GM19467 (cell line): ENCODE results near the gene PRIM2.
A peak's percentile ranks its signal among the peaks of the same experiment; 100 is the strongest.
"Not testable (repeated sequence)": the region's sequence is repeated elsewhere in the genome, so short reads cannot be mapped to it uniquely, and the experiment has no call there.

Experiments used
- ATAC-seq: cut with Tn5 transposase; IDR thresholded peaks from one replicate; pipeline ENCODE4 v1.9.1; 2021; ENCODE audit warnings: mild to moderate bottlenecking, moderate library complexity; ENCODE audit not compliant: unreplicated experiment

PRIM2 gene, protein sequence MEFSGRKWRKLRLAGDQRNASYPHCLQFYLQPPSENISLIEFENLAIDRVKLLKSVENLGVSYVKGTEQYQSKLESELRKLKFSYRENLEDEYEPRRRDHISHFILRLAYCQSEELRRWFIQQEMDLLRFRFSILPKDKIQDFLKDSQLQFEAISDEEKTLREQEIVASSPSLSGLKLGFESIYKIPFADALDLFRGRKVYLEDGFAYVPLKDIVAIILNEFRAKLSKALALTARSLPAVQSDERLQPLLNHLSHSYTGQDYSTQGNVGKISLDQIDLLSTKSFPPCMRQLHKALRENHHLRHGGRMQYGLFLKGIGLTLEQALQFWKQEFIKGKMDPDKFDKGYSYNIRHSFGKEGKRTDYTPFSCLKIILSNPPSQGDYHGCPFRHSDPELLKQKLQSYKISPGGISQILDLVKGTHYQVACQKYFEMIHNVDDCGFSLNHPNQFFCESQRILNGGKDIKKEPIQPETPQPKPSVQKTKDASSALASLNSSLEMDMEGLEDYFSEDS

DNA sequence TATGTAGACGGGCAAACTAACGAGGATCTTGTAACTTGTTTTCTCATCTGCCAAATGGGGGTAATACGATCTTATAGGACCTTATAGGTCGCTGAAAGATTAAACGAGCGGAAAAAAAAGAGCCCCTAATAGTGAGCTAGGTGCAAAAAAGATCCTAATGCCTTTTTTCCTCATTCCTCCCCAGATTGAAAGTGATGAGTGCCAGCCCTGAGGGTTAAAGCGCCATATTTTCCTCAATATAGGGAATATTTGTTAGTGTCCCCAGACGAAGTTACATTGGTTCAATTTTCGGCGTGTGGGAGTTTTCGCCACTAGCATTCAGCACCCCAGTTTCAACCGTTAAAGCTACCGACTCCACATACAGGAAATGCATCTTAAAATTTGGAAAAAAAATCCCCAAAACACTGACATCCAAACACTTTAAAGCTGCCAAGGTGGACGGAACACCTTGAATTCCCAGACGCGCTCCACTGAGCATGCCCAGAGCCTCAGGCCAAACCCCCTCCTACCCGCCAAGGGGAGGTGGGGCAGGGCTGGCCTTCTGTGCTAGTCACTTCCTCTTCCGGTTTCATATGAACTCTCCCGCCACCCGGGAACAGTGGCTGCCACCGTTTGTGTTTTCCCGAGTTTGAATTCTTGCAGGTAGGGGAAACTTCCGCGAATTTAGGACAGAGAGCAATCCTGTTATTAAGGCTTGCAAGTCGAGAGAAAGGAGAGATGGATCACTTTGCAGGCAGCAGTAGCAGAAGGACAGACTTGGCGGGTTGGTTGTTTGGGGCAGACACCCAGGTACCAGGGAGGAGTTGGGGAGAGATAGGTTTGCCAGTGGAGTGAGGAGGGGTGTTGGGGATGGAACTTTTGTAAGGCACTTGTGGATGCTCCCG is at the start of gene PRIM2:
Gene PRIM2 (plus strand): TSS at position 571 of the 884 bp plus-strand sequence. CDS start 816 bp downstream, outside the sequence.
- peak; percentile 86 for ATAC-seq

DNA sequence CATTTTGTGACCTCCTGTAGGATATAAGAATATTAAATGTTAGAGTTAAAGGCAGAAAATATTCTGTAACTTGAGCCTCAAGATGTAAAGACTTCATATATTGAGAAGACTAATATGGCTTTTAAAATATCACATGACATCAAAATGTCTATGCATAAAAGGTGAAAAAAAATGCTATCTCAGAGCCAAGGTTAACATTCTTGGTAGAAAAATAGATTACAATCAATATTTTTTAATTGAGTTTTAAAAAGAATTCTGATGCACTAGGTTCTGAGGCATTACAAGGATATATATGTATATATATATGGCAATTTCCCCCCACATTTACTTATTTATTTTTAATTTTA is 49.2 kb upstream of the PRIM2 start:
- no peak for ATAC-seq

DNA sequence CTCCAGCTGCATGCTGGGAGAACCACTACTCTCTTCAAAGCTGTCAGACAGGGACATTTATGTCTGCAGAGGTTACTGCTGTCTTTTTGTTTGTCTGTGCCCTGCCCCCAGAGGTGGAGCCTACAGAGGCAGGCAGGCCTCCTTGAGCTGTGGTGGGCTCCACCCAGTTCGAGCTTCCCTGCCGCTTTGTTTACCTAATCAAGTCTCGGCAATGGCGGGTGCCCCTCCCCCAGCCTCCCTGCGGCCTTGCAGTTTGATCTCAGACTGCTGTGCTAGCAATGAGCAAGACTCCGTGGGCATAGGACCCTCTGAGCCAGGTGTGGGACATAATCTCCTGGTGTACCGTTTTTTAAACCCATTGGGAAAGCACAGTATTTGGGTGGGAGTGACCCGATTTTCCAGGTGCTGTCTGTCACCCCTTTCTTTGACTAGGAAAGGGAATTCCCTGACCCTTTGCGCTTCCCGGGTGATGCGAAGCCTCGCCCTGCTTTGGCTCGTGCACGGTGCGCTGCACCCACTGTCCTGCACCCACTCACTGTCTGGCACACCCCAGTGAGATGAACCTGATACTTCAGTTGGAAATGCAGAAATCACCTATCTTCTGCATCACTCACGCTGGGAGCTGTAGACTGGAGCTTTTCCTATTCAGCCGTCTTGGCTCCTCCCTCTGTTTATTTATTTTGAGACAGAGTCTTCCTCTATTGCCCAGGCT is 43.2 kb upstream of the PRIM2 start:
- not testable (repeated sequence) for ATAC-seq

- ATAC-seq: no peak
Observed at GRCh38 chr6:57275384-57275783, 42.0 kb upstream of the PRIM2 start.

DNA sequence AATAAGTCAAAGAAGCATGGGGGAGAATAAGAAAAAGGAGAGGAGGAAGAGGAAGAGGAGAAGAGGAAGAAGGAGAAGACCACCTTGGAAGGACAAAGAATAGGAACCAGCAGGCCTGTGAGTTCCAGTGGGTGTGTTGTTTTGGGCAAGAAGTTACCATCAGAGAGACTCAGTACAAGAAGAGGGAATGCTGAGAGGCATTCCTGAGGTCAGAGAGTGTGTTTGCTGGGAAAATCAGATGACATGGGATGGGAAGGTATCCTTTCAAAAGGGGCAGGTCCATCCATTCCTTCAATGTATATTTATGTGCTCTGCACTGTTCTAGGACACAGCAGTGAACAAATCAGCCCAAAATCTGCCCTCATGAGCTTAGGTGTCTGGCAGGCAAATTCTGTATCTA is 40.5 kb upstream of the PRIM2 start:
- no peak for ATAC-seq

GRCh38 chr6:57278570-57278969 is 38.9 kb upstream of the PRIM2 start:
- ATAC-seq: no peak

- ATAC-seq: no peak
Observed at GRCh38 chr6:57279013-57279412, 38.4 kb upstream of the PRIM2 start.

DNA sequence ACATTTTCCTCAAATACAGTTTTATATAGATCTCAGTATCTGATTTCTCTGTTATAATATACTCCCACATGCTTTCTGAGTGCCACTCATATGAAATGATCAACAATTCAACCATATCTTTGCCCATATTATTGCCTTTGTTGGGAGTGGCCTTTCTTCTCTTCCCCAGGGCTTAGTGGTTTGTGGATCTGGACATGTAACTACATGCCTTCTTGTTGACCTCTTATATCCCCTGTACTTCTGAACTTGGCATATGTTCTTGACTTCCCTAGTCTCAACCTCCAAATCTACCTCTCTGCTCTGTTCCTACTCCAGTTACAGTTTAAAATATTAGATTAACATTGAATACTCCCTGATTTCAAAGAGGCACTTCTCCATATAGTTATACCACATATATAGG is 34.3 kb upstream of the PRIM2 start:
- ATAC-seq: no peak

- no peak for ATAC-seq
Observed at GRCh38 chr6:57283911-57284455, 33.4 kb upstream of the PRIM2 start.

- ATAC-seq: not testable (repeated sequence)
Observed at GRCh38 chr6:57288136-57288535, 29.3 kb upstream of the PRIM2 start.

DNA sequence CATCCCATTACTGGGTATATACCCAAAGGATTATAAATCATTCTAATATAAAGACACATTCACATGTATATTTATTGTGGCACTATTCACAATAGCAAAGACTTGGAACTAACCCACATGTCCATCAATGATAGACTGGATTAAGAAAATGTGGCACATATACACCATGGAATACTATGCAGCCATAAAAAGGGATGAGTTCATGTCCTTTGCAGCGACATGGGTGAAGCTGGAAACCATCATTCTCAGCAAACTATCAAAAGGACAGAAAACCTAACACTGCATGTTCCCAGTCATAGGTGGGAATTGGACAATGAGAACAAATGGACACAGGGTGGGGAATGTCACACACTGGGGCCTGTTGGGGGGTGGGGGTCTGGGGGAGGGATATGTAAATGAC is 24.0 kb upstream of the PRIM2 start:
- ATAC-seq: not testable (repeated sequence)

DNA sequence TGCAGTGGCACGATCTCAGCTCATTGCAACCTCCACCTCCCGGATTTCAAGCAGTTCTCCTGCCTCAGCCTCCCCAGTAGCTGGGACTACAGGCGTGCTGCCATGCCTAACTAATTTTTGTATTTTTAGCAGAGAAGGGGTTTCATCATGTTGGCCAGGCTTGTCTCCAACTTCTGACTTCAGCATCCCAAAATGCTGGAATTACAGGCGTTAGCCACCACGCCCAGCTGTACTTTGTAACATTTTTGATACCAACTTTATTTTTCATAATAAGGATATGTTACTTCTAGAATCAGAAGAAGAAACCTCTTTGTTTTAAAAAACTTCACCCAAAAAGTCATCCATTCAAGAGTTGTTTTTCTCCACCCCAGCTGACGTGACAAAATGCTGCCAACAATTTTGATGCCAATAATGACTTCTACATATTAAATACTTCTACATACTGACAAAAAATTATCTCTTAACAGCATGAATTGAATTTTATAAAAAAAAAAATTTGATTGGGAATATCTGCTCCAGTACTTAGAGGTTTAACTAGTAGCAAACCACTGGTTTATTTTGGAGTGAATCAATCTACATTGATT is 22.5 kb upstream of the PRIM2 start:
- ATAC-seq: no peak

DNA sequence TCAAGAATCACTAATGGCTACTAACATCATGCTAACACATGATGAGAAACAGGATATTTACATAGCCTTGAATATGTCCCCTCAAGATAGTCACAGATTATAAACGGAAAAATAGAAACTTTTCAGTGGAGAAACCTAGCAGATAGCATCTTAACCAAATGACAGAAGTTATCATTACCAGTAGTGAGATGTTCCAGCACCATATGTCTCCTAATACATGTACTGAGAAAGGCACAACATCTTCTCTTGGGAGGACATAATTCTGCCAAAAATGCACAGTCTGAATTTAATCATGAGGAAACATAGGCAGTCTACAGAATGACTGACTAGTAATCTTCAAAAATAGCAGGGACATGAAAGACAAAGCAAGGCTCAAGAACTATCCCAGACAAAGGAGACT is 19.9 kb upstream of the PRIM2 start:
- no peak for ATAC-seq

DNA sequence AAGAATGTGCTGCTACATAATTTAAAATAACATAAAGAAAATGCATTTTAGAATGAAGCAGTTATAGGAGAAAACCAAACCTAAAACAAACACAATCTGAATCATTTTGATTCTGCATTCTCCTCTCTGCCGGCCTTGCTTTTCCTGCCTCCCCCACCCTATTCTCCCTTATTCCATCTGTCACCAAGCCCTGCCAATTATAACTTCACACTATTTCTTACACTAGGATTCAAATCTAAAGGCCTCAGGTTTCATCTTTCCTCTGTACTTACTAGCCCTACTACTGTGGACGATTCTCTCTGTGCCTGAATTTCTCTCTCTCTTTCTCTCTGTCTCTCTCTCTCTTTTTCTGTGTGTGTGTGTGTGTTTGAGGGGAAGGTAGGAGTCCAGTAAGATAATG is 18.7 kb upstream of the PRIM2 start:
- no peak for ATAC-seq

DNA sequence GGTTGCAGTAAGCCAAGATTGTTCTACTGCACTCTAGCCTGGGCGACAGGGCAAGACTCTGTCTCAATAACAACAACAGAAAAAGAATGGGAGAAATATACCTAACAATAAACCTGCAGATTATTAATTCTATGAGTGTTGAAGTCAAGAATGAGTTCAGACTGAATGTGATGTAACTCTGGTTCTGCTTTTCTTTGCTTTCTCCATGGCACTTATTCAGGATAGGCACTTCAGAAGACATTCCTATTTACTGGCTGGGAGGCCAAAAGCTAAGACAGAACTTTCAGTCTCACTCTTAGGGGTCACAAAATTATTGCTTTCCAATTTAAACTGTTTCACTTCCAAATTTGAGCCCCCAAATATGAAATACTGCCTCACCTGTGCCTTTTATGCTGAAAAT is 15.7 kb upstream of the PRIM2 start:
- ATAC-seq: no peak

DNA sequence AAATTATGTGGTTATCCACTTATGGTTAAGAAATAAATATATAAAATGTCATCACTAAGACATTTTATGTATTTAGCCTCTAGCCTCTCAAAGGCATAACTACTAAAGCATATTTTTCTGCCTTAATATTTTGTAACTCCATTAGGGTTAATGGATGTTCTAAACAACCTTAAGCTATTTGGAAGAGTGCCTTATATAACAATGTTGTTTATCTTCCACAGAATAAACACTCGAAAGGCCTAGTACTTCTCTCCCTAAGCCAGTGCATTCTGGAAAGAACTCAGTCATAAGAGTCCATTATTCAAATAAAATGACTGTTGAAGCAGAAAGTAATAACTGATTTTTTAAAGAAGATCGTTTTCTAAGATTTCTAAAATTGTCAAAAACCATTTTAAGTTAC is 15.0 kb upstream of the PRIM2 start:
- ATAC-seq: no peak

DNA sequence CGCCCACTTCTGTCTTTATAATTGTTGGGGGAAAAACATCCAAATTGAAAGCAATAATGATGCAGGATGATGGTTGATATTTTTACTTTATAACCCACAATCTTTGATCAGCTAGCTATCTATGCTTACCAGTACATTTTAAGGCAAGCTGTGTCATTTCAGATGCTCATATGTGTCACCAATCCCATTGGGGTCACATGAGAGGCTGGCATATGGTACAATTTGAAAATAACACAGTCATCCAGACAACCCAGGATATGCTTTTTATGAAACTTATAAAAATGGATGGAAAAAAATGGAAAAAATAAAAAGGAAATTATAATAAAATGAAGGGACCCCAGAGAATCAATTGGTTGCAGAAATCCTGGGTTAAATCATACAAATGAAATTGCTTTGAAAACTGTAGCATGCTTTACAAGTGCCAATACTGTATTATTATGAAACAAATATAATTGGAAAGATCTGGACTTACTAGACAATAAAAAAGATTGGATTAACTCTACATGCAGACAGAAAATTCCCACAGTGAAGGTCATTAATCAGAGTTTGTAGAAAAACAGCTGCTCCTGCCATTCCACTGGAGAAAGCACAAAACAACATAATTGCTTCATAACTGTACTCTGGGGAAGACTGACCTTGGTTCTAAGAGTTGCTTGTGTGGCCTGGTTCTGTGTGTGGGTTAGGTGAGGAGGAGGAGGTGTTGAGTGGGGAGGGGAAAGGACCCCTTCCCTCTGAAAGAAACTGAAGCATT is 13.3 kb upstream of the PRIM2 start:
- no peak for ATAC-seq

- ATAC-seq: no peak
Observed at GRCh38 chr6:57305107-57305506, 12.3 kb upstream of the PRIM2 start.

DNA sequence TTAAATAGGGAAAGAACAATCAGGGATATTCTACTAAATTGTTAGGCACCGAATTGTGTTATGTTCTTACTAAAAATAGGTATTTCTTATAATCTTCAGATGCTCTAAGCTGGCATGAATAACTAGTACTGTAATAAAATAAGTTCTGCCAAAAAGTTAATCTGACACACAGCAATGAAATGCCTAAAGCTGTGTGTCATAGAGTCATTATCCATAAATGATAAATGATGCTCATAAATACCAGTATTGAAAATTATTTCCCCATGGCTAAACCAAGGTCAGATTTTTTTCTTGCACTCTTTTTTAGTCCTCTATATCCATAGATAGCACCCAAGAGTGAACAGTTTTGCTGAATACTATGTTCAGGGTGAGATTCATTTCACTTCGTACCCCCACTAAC is 11.7 kb upstream of the PRIM2 start:
- ATAC-seq: no peak

DNA sequence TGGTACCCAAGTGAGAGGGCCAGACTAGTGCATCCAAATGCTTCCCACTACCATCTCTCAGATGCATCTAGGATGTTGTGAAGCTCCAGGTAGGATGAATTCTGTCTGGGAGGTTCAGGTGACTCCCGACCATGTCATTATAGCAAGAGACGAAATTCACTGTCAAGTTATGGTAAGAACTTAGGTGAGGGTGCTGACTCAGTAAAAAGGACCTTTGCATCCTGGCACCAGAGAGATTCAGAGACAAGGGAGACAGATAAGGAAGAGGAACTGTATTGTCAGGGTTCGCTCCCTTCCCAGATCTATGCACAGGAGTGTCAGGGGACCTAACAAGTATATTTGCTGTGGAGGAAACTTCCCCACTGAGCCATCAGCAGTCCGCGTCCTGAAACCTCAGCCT is 11.2 kb upstream of the PRIM2 start:
- no peak for ATAC-seq
